ENCODE results near the gene GNL2. TPM values are rescaled to one million over a fixed set of nuclear protein-coding genes. Genes with fewer than 3 reads are reported as not detected.

Gene GNL2
- polyA plus RNA-seq, 1 donor (not counting 4 experiments of a cell fraction or from before 2014, with no cell fraction given): 81.0 TPM

DNA sequence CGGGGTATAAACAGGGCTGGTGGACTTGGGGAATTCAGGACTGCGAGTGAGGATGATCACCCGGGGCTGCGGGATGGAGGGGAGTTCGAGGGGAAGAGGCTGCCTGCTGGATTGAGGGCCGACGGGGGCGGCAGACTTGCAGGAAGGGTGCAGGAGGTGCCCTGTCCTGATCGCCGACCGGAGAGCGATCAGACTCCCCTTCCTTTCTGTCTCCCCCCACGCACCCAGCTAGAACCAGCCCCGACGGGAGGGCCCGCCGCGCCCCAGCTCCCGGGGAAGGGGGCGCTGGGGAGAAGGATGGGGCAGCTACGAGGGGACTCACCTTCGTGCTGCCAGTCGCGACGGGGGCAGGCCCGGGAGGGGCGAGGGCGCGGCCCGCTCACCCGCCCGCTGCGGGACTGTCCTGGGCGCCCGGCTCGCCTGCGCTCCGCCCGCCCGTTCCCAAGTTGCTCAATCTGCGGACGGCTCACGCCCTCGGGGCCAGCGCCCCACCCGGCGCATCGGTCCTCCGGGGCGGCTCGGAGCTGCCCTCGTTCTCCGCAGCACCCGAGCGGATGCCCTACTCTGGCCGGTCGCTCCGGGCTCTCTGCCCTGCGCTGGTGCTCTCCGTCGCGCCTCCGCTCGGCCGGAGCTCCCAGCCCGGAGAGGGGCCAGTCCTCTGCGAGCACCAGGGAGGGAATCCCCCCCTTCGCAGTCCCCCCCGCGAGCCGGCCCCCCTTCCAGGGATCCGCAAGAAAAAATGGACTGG is 38.7 kb upstream of the GNL2 start, which contains the start of gene RSPO1:
Gene RSPO1 (minus strand): TSS at position 649 of the 748 bp plus-strand sequence. CDS start 5,231 bp downstream, outside the sequence.
- Histone ChIP-seq H3K9me1 (ENCODE audit: control insufficient read depth, extremely low read depth, insufficient read depth, low read length) (no peaks in the 10 kb centered on the region), H4K20me1 (ENCODE audit: control insufficient read depth, extremely low read depth, insufficient read depth, low read length) (no peaks in the 10 kb centered on the region), H3K9ac (ENCODE audit: control insufficient read depth, extremely low read depth, insufficient read depth, low read length) (no peak within 1 kb of the TSS), H3K27ac (ENCODE audit: control insufficient read depth, insufficient read depth, low read length) (no peak within 1 kb of the TSS), H3K36me3 (ENCODE audit: control insufficient read depth in 2 of 2, extremely low read depth in 1 of 2, insufficient read depth in 2 of 2, low read length in 2 of 2) (no peaks in the 10 kb centered on the region), H3K4me3 (ENCODE audit: control insufficient read depth in 2 of 3, extremely low read depth in 1 of 3, insufficient read depth in 2 of 3, low read depth in 1 of 3, low read length in 3 of 3) (no peak within 1 kb of the TSS), H3K4me2 (ENCODE audit: control insufficient read depth, extremely low read depth, insufficient read depth, low read depth, low read length) (peak within 1 kb of the TSS; percentile 10), H3K79me2 (ENCODE audit: control insufficient read depth, insufficient read depth, low read length) (no peaks in the 10 kb centered on the region), H3K9me3 (ENCODE audit: control insufficient read depth, low read depth, low read length) (no peaks in the 10 kb centered on the region), H3K4me1 (ENCODE audit: control insufficient read depth, extremely low read depth, insufficient read depth, low read length) (no peaks in the 10 kb centered on the region), H3K27me3 (ENCODE audit: control insufficient read depth, extremely low read depth, insufficient read depth, low read length) (peaks cover 86% of the 10 kb centered on the region), H2AFZ (ENCODE audit: control insufficient read depth, low read length) (no peak within 1 kb of the TSS)
- DNase-seq (ENCODE audit: low read depth, low spot score): no peak
- no peak for FAIRE-seq
- TF ChIP-seq, protein P1, sequence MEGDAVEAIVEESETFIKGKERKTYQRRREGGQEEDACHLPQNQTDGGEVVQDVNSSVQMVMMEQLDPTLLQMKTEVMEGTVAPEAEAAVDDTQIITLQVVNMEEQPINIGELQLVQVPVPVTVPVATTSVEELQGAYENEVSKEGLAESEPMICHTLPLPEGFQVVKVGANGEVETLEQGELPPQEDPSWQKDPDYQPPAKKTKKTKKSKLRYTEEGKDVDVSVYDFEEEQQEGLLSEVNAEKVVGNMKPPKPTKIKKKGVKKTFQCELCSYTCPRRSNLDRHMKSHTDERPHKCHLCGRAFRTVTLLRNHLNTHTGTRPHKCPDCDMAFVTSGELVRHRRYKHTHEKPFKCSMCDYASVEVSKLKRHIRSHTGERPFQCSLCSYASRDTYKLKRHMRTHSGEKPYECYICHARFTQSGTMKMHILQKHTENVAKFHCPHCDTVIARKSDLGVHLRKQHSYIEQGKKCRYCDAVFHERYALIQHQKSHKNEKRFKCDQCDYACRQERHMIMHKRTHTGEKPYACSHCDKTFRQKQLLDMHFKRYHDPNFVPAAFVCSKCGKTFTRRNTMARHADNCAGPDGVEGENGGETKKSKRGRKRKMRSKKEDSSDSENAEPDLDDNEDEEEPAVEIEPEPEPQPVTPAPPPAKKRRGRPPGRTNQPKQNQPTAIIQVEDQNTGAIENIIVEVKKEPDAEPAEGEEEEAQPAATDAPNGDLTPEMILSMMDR (optimal IDR thresholded peaks at IDR 0.05 in 1 of 3, IDR thresholded peaks at IDR 0.05 in 1 of 3, conservative IDR thresholded peaks at IDR 0.05 in 1 of 3; ENCODE audit: extremely low read depth in 1 of 3, insufficient read depth in 2 of 3, low read length in 3 of 3): no peak
- peak; percentile 97 for TF ChIP-seq EZH2 (IDR thresholded peaks at IDR 0.05; ENCODE audit: low read length)
- dilution Hi-C loops (cut with MboI; ENCODE audit: extremely low pct_ligation_motif_present, low sequenced_read_pairs): no loop called here

DNA sequence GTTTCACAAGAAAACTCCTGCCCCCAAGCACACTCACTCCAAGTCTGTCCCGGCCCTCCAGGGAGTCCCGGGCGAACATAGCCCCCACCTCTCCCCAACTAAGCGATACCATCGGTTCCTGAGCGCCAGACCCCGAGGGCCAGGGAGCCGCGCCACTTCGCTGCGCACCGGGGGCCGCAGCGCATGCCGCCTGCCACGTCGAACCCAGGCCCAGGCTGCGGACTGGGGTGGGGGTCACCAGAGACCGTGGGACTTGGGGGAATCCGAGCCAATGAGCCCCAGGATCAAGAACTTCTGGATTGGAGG is 38.2 kb upstream of the GNL2 start:
- dilution Hi-C loops (cut with MboI; ENCODE audit: extremely low pct_ligation_motif_present, low sequenced_read_pairs): no loop called here
- DNase-seq (ENCODE audit: low read depth, low spot score): no peak
- TF ChIP-seq EZH2 (IDR thresholded peaks at IDR 0.05; ENCODE audit: low read length): no peak
- TF ChIP-seq, protein P1 (optimal IDR thresholded peaks at IDR 0.05 in 1 of 3, IDR thresholded peaks at IDR 0.05 in 1 of 3, conservative IDR thresholded peaks at IDR 0.05 in 1 of 3; ENCODE audit: extremely low read depth in 1 of 3, insufficient read depth in 2 of 3, low read length in 3 of 3): no peak
- Histone ChIP-seq H3K4me3 (ENCODE audit: control insufficient read depth in 2 of 3, extremely low read depth in 1 of 3, insufficient read depth in 2 of 3, low read depth in 1 of 3, low read length in 3 of 3) (no peak overlapping the region), H3K9ac (ENCODE audit: control insufficient read depth, extremely low read depth, insufficient read depth, low read length) (no peak overlapping the region), H4K20me1 (ENCODE audit: control insufficient read depth, extremely low read depth, insufficient read depth, low read length) (no peaks in the 10 kb centered on the region), H3K4me1 (ENCODE audit: control insufficient read depth, extremely low read depth, insufficient read depth, low read length) (no peaks in the 10 kb centered on the region), H3K9me3 (ENCODE audit: control insufficient read depth, low read depth, low read length) (no peaks in the 10 kb centered on the region), H3K9me1 (ENCODE audit: control insufficient read depth, extremely low read depth, insufficient read depth, low read length) (no peaks in the 10 kb centered on the region), H3K79me2 (ENCODE audit: control insufficient read depth, insufficient read depth, low read length) (no peaks in the 10 kb centered on the region), H3K36me3 (ENCODE audit: control insufficient read depth in 2 of 2, extremely low read depth in 1 of 2, insufficient read depth in 2 of 2, low read length in 2 of 2) (no peaks in the 10 kb centered on the region), H2AFZ (ENCODE audit: control insufficient read depth, low read length) (no peak overlapping the region), H3K27ac (ENCODE audit: control insufficient read depth, insufficient read depth, low read length) (no peak overlapping the region), H3K4me2 (ENCODE audit: control insufficient read depth, extremely low read depth, insufficient read depth, low read depth, low read length) (no peak overlapping the region), H3K27me3 (ENCODE audit: control insufficient read depth, extremely low read depth, insufficient read depth, low read length) (peaks cover 88% of the 10 kb centered on the region)
- FAIRE-seq: no peak
